Prostate gland (tissue), 2 donors: ENCODE results near the gene FGF19.

Experiments used
- CTCF ChIP-seq, 4 experiments: fragments of 200-600 bp in 2 of 4; fragments of 450-650 bp in 2 of 4; sonication (generic) in 2 of 4; IDR thresholded peaks; 1 replicate in 3 of 4; 2 replicates in 1 of 4; pipeline ENCODE4 v1.5.1; 2016 to 2019; ENCODE audit warnings: antibody characterized with exemption in 4 of 4, mild to moderate bottlenecking in 2 of 4, moderate library complexity in 2 of 4
- POLR2A ChIP-seq: fragments of 450-650 bp; IDR thresholded peaks from one replicate; pipeline ENCODE4 v1.6.1; 2016; ENCODE audit warnings: antibody characterized with exemption, mild to moderate bottlenecking

GRCh38 chr11:69664901-69665300 is 38.9 kb downstream of the FGF19 start:
- TF ChIP-seq CTCF (IDR thresholded peaks at IDR 0.05) (no peak), POLR2A (no peak)
